Mucosa of rectum (tissue), 2 donors: ENCODE results near the gene IGFLR1.

Experiments used
- H3K27ac ChIP-seq, 2 donors: one replicate each; pipeline ENCODE4 v1.7.0; 2013; ENCODE audit warnings: inconsistent platforms in 2 of 2, low read depth in 2 of 2, low read length in 2 of 2
- H3K27me3 ChIP-seq, 2 donors: one replicate each; pipeline ENCODE4 v1.7.0; 2013; ENCODE audit warnings: low read length in 2 of 2; ENCODE audit not compliant: control insufficient read depth in 2 of 2, insufficient read depth in 2 of 2
- H3K36me3 ChIP-seq, 2 donors: one replicate each; pipeline ENCODE4 v1.7.0; 2013; ENCODE audit warnings: low read length in 2 of 2; ENCODE audit not compliant: control insufficient read depth in 2 of 2, insufficient read depth in 2 of 2
- H3K4me1 ChIP-seq, 2 donors: one replicate each; pipeline ENCODE4 v1.7.0; 2013; ENCODE audit warnings: low read length in 2 of 2, mild to moderate bottlenecking in 1 of 2; ENCODE audit not compliant: control insufficient read depth in 2 of 2, insufficient read depth in 2 of 2
- H3K4me3 ChIP-seq, 2 donors: one replicate each; pipeline ENCODE4 v1.7.0; 2013; ENCODE audit warnings: low read length in 2 of 2
- H3K9ac ChIP-seq, 2 donors: one replicate each; pipeline ENCODE4 v1.7.0; 2013; ENCODE audit warnings: low read length in 2 of 2, low read depth in 1 of 2, mild to moderate bottlenecking in 1 of 2
- H3K9me3 ChIP-seq, 2 donors: one replicate each; pipeline ENCODE4 v1.7.0; 2013; ENCODE audit warnings: low read length in 2 of 2; ENCODE audit not compliant: control insufficient read depth in 2 of 2
- donor health status: healthy.
- donor health status: Normal muscosa, but diverticular disease.

The IGFLR1 gene

DNA sequence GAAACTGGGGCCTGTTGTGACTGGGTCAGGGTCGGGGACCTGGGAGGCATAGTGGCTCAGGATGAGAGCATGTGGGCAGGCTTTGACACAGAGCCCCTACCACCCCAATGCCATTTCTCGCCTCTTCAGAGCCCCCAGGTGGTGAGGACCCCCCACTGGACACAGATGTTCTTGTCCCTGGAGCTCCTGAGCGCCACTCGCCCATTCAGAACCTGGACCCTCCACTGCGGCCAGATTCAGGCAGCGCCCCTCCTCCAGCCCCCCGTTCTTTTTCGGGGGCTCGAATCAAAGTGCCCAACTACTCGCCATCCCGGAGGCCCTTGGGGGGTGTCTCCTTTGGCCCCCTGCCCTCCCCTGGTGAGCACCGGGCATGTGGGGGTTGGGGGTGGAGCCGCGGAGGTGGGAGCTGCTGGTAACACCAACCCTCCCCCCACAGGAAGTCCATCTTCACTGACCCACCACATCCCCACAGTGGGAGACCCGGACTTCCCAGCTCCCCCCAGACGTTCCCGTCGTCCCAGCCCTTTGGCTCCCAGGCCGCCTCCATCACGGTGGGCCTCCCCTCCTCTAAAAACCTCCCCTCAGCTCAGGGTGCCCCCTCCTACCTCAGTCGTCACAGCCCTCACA lies 10.4 kb downstream of the IGFLR1 start:
- no peak overlapping the region for H3K9ac ChIP-seq
- no peaks in the 10 kb centered on the region for H3K27me3 ChIP-seq
- H3K4me1 ChIP-seq: no peaks in the 10 kb centered on the region
- no peaks in the 10 kb centered on the region for H3K9me3 ChIP-seq
- H3K27ac ChIP-seq: no peak overlapping the region
- no peak overlapping the region for H3K4me3 ChIP-seq
- peaks cover 71 to 77% of the 10 kb centered on the region in 2 donors for H3K36me3 ChIP-seq

- H3K27ac ChIP-seq: no peak overlapping the region
- H3K4me3 ChIP-seq: no peak overlapping the region
- H3K36me3 ChIP-seq: peaks cover 74 to 75% of the 10 kb centered on the region in 2 donors
- H3K9ac ChIP-seq: no peak overlapping the region
- no peaks in the 10 kb centered on the region for H3K9me3 ChIP-seq
- no peaks in the 10 kb centered on the region for H3K27me3 ChIP-seq
- H3K4me1 ChIP-seq: no peaks in the 10 kb centered on the region
Observed at GRCh38 chr19:35731353-35731752, 10.9 kb downstream of the IGFLR1 start.

GRCh38 chr19:35730326-35730725 lies 11.9 kb downstream of the IGFLR1 start:
- Histone ChIP-seq H3K9me3 (no peaks in the 10 kb centered on the region), H3K27ac (no peak overlapping the region), H3K4me1 (no peaks in the 10 kb centered on the region), H3K4me3 (no peak overlapping the region), H3K27me3 (no peaks in the 10 kb centered on the region), H3K36me3 (peaks cover 79 to 81% of the 10 kb centered on the region in 2 donors), H3K9ac (no peak overlapping the region)

GRCh38 chr19:35729763-35730162 lies 12.5 kb downstream of the IGFLR1 start:
- no peaks in the 10 kb centered on the region for H3K4me1 ChIP-seq
- no peak overlapping the region for H3K27ac ChIP-seq
- H3K27me3 ChIP-seq: no peaks in the 10 kb centered on the region
- no peaks in the 10 kb centered on the region for H3K9me3 ChIP-seq
- no peak overlapping the region for H3K4me3 ChIP-seq
- peaks cover 81 to 82% of the 10 kb centered on the region in 2 donors for H3K36me3 ChIP-seq
- no peak overlapping the region for H3K9ac ChIP-seq

DNA sequence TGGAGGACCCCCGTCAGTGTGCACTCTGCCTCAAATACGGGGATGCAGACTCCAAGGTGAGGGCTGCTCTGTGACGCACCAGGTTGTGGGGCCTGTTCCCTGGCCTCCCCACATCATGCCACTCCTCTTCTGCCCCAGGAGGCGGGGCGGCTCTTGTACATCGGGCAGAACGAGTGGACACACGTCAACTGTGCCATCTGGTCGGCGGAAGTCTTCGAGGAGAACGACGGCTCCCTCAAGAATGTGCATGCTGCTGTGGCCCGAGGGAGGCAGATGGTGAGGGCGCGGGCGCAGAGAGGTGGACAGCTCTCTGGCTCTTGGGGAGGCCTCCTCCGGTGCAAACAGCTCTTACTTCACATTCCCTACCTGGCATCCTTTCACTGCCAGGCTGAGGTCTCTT lies 13.2 kb downstream of the IGFLR1 start:
- H3K27me3 ChIP-seq: no peaks in the 10 kb centered on the region

GRCh38 chr19:35727956-35728706 lies 14.1 kb downstream of the IGFLR1 start:
- Histone ChIP-seq H3K27me3 (no peaks in the 10 kb centered on the region), H3K9me3 (no peaks in the 10 kb centered on the region), H3K36me3 (peaks cover 87 to 89% of the 10 kb centered on the region in 2 donors), H3K27ac (no peak overlapping the region), H3K4me1 (no peaks in the 10 kb centered on the region), H3K4me3 (no peak overlapping the region), H3K9ac (no peak overlapping the region)

More for the DNA sequence above, 13.2 kb downstream of the IGFLR1 start:
- no peak overlapping the region for H3K27ac ChIP-seq
- H3K9ac ChIP-seq: no peak overlapping the region
- no peaks in the 10 kb centered on the region for H3K9me3 ChIP-seq
- peaks cover 83% of the 10 kb centered on the region in 2 donors for H3K36me3 ChIP-seq
- H3K4me1 ChIP-seq: no peaks in the 10 kb centered on the region
- H3K4me3 ChIP-seq: no peak overlapping the region

- H3K36me3 ChIP-seq: peaks cover 93 to 95% of the 10 kb centered on the region in 2 donors
Observed at GRCh38 chr19:35727053-35727955, 14.9 kb downstream of the IGFLR1 start.

DNA sequence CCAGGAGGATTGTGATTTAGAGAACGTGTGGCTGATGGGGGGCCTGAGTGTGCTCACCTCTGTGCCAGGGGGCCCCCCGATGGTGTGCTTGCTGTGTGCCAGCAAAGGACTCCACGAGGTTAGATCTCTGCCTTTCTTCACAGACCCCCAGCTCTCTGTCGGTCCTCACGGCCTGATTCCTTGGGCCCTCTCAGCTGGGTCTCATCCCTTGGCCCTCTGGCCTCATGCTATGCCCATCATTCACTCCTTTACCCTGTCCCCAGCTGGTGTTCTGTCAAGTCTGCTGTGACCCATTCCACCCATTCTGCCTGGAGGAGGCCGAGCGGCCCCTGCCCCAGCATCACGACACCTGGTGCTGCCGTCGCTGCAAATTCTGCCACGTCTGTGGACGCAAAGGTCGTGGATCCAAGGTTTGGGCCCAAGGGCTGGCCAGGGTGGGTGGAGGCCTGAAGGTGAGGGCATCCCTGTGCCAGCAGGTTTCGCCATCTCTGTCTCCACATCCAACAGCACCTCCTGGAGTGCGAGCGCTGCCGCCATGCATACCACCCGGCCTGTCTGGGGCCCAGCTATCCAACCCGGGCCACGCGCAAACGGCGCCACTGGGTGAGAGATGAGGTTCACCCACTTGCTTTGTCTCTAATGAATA lies 16.9 kb downstream of the IGFLR1 start:
- Histone ChIP-seq H3K27me3 (no peaks in the 10 kb centered on the region), H3K27ac (no peak overlapping the region), H3K4me3 (no peak overlapping the region), H3K9me3 (no peaks in the 10 kb centered on the region), H3K9ac (no peak overlapping the region), H3K36me3 (peaks cover 84% of the 10 kb centered on the region in 2 donors), H3K4me1 (no peaks in the 10 kb centered on the region)

More at GRCh38 chr19:35727053-35727955, 14.9 kb downstream of the IGFLR1 start:
- no peaks in the 10 kb centered on the region for H3K4me1 ChIP-seq
- no peak overlapping the region for H3K27ac ChIP-seq
- H3K27me3 ChIP-seq: no peaks in the 10 kb centered on the region
- H3K9ac ChIP-seq: no peak overlapping the region
- H3K9me3 ChIP-seq: no peaks in the 10 kb centered on the region
- no peak overlapping the region for H3K4me3 ChIP-seq

DNA sequence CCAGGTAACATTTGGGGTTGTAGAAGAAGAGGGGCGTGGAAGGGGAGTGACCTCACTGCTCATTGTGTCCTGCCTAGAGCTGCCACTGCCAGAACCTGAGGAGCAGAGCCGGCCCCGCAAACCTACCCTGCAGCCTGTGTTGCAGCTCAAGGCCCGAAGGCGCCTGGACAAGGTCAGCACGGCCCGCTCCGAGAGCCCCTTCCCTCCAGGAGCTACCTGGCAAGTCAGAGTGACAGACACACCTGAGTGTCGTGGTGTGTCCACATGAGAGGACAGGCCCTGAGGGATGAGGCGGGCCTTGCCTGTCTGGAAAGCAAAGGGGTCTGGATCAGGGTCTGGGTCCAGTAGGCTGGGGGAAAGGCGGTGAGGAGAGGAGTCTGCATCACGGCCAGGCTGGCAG lies 17.7 kb downstream of the IGFLR1 start:
- Histone ChIP-seq H3K4me1 (no peaks in the 10 kb centered on the region), H3K9me3 (no peaks in the 10 kb centered on the region), H3K27ac (no peak overlapping the region), H3K36me3 (peaks cover 76 to 78% of the 10 kb centered on the region in 2 donors), H3K4me3 (no peak overlapping the region), H3K27me3 (no peaks in the 10 kb centered on the region), H3K9ac (no peak overlapping the region)
